GM21717 (cell line): ENCODE results near the gene FBXW7.
A peak's percentile ranks its signal among the peaks of the same experiment; 100 is the strongest.

ENCODE experiments used
- ATAC-seq: cut with Tn5 transposase; IDR thresholded peaks from one replicate; pipeline ENCODE4 v1.9.1; 2021; ENCODE audit warnings: mild to moderate bottlenecking, moderate library complexity; ENCODE audit not compliant: unreplicated experiment

Gene FBXW7

GRCh38 chr4:152512483-152512882, 23.4 kb downstream of the FBXW7 start:
- ATAC-seq: no peak

GRCh38 chr4:152510349-152511147, 25.3 kb downstream of the FBXW7 start:
- peak; percentile 49 for ATAC-seq

GRCh38 chr4:152509595-152510225, 26.2 kb downstream of the FBXW7 start:
- ATAC-seq: peak; percentile 37

GRCh38 chr4:152508818-152509217, 27.1 kb downstream of the FBXW7 start:
- ATAC-seq: no peak

- no peak for ATAC-seq
These were observed 27.5 kb downstream of the FBXW7 start for GRCh38 chr4:152508386-152508785.

GRCh38 chr4:152503653-152504290, 32.1 kb downstream of the FBXW7 start:
- ATAC-seq: no peak

GRCh38 chr4:152501846-152502536, 33.9 kb downstream of the FBXW7 start:
- ATAC-seq: peak; percentile 45

- peak; percentile 53 for ATAC-seq
These were observed 35.0 kb downstream of the FBXW7 start for GRCh38 chr4:152500800-152501434.

GRCh38 chr4:152500275-152500674, 35.6 kb downstream of the FBXW7 start:
- no peak for ATAC-seq

GRCh38 chr4:152499344-152499743, 36.5 kb downstream of the FBXW7 start:
- no peak for ATAC-seq

GRCh38 chr4:152494020-152494419, 41.9 kb downstream of the FBXW7 start:
- no peak for ATAC-seq

- no peak for ATAC-seq
These were observed 47.6 kb downstream of the FBXW7 start for GRCh38 chr4:152488246-152488645.

GRCh38 chr4:152486429-152487389, 49.2 kb downstream of the FBXW7 start:
- ATAC-seq: no peak

- ATAC-seq: peak; percentile 95
These were observed 50.1 kb downstream of the FBXW7 start for GRCh38 chr4:152485726-152486276.

GRCh38 chr4:152482211-152482610, 53.7 kb downstream of the FBXW7 start:
- ATAC-seq: no peak

GRCh38 chr4:152480901-152481300, 55.0 kb downstream of the FBXW7 start:
- ATAC-seq: no peak

GRCh38 chr4:152480326-152480725, 55.6 kb downstream of the FBXW7 start:
- ATAC-seq: no peak

GRCh38 chr4:152479428-152480026, 56.4 kb downstream of the FBXW7 start:
- no peak for ATAC-seq
